ENCODE data around the gene THY1. TPM values are rescaled to one million over a fixed set of nuclear protein-coding genes. Genes with fewer than 3 reads are reported as not detected.

THY1 gene
- total RNA-seq, 1 donor from 2014 or later: 121 TPM

DNA sequence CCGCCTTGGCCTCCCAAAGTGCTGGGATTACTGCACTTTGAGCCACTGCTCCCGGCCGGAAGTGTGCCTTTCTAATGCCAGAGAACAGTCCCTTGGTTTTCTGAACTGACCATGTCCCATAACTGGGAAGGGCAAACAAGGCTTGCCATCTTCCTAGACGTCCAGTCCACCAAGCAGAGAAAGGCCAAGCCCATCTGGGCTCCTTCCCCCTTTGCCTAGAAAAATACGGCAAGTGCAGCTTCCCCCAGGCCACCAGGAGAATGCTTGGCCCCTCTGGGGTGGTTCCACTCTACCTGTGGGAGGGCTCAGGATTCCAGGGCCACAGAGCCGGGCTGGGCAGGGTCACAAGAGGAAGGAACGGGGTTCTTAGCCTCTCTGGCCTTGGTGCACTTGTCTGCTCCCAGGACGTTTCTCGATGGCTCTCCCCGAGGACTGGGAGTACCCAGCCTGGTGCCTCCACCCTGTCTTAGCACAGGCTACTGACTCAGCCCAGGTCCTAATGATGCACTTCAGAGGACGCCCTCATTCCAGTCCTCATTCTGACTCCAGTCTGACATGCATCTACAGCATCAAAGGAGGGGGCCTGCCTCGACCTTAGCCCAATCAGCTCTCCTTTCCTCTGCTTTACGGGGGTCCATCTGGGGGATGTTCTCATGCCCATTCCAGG is 42.7 kb downstream of the THY1 start:
- Mint-ChIP-seq H3K27me3 (ENCODE audit: low read depth) (peaks cover 2% of the 10 kb centered on the region), H3K9me3 (no peaks in the 10 kb centered on the region), H3K4me3 (no peak overlapping the region), H3K36me3 (no peaks in the 10 kb centered on the region), H3K27ac (no peak overlapping the region), H3K4me1 (peaks cover 27% of the 10 kb centered on the region)
- DNase-seq (ENCODE audit: low spot score in 2 of 2, unreplicated experiment in 2 of 2): no peak
- TF ChIP-seq CTCF (IDR thresholded peaks at IDR 0.05; ENCODE audit: unreplicated experiment): no peak

DNA sequence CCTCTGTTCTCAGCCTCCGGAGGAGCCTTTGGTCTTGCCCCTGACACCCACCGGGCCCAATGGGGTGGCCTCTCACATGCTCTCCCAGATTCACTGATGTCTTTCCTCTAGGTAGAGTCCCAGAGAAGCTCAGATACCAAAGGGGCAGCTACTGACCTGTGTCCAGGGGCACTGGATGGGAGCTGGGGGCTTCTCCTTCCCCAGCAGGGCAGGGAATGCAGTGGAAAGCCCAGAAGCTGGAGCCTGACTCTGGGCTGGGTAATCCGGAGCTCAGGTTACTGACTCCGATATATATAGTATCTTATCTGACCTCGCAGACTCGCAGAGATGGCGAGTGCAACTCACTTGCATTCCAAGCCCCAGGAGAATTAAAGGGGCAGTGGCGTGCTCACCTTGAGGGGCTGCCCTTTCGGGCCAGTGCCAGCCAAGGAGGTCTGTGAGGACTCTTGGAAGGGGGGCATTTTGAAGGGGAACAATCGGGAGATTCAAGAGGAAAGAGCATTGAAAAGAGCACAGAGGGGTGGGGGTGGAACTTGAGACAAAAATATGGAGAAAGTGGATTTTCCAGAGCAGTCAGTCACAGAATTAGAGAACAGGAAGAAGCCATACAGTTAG is 44.0 kb downstream of the THY1 start:
- H3K36me3 Mint-ChIP-seq: no peaks in the 10 kb centered on the region
- peaks cover 41% of the 10 kb centered on the region for H3K4me1 Mint-ChIP-seq
- H3K9me3 Mint-ChIP-seq: no peaks in the 10 kb centered on the region
- peaks cover 2% of the 10 kb centered on the region for H3K27me3 Mint-ChIP-seq (ENCODE audit: low read depth)
- peak overlapping the region; percentile 92 for H3K27ac Mint-ChIP-seq
- DNase-seq (ENCODE audit: low spot score in 2 of 2, unreplicated experiment in 2 of 2): no peak
- no peak for TF ChIP-seq CTCF (IDR thresholded peaks at IDR 0.05; ENCODE audit: unreplicated experiment)
- peak overlapping the region; percentile 50 for H3K4me3 Mint-ChIP-seq

DNA sequence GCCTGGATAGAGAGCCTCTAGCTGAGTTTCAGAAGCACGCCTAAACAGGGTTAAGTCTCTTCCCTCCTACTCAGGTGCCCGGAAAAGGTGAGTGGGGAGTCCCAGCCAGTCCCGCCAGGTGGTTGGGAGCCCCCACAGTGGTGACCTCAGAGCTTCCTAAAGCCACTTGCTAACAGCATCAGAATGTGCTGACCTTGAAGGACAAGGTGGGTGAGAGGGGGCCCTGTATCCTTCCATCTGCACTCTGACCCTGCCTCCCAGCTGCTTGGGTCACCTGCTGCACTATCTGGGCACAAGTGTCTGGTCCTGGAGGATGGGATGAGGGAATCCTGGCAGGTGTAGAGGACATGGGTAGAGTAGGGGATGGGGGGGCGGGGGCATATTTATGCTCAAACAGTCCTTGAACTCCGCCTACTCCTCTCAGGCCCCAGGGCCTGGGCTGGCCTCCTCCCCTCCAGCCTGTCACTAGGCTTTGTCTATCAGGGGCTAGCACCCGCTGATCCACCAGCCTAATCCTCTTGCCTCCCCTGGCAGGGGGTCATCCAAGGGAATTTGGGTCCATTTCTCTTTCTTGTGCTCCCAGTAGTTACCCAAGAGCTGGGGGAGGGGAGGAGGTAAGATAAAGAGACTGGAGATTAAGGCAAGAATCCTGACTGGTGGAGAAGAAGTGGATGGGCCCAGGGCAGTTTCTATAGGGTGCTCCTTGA is 44.9 kb downstream of the THY1 start:
- Mint-ChIP-seq H3K9me3 (no peaks in the 10 kb centered on the region), H3K36me3 (no peaks in the 10 kb centered on the region), H3K4me3 (no peak overlapping the region), H3K27me3 (ENCODE audit: low read depth) (peaks cover 2% of the 10 kb centered on the region), H3K4me1 (peaks cover 43% of the 10 kb centered on the region), H3K27ac (no peak overlapping the region)
- TF ChIP-seq CTCF (IDR thresholded peaks at IDR 0.05; ENCODE audit: unreplicated experiment): no peak
- DNase-seq (ENCODE audit: low spot score in 2 of 2, unreplicated experiment in 2 of 2): no peak

GRCh38 chr11:119377112-119377901 is 45.7 kb downstream of the THY1 start:
- DNase-seq (ENCODE audit: low spot score in 2 of 2, unreplicated experiment in 2 of 2): no peak
- no peak for TF ChIP-seq CTCF (IDR thresholded peaks at IDR 0.05; ENCODE audit: unreplicated experiment)
- peaks cover 2% of the 10 kb centered on the region for H3K27me3 Mint-ChIP-seq (ENCODE audit: low read depth)
- peaks cover 43% of the 10 kb centered on the region for H3K4me1 Mint-ChIP-seq
- no peaks in the 10 kb centered on the region for H3K36me3 Mint-ChIP-seq
- H3K4me3 Mint-ChIP-seq: no peak overlapping the region
- no peak overlapping the region for H3K27ac Mint-ChIP-seq
- no peaks in the 10 kb centered on the region for H3K9me3 Mint-ChIP-seq

DNA sequence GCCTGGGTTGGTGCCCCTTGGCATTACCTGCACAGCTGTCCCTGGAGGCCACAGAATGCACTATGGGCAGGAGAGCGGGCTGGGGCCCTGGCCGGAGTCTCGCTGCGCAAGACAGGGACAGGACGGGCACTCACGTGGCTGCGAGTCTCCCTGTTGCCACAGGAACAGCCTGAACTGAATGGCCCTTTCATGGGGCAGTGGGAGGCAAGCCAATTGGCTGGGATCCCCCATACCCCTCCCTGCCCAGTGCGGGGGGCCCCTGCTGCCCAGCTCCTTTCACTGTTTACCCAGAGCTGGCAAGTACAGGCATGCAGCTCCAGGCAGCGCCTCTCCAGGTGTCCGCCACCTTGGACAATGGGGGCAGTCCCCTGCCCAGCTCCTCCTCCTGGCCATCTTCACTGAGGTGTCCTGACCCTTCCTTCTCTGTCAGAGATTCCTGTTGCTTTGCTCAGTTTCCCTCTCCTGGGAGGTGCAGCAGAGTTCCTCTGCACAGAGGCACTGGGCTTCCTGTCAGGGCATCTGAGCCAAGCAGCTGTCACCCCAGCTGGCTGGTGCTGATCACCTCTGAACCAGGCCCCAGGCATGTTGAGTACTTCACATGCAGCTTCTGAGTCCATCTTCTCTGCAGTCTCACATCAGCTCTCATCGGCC is 46.6 kb downstream of the THY1 start:
- Mint-ChIP-seq H3K4me3 (no peak overlapping the region), H3K36me3 (no peaks in the 10 kb centered on the region), H3K27me3 (ENCODE audit: low read depth) (no peaks in the 10 kb centered on the region), H3K9me3 (no peaks in the 10 kb centered on the region), H3K4me1 (peaks cover 52% of the 10 kb centered on the region), H3K27ac (peak overlapping the region; percentile 56)
- DNase-seq (ENCODE audit: low spot score in 2 of 2, unreplicated experiment in 2 of 2): no peak
- no peak for TF ChIP-seq CTCF (IDR thresholded peaks at IDR 0.05; ENCODE audit: unreplicated experiment)

All from mesothelial cell of epicardium (in vitro differentiated cells).